CD4-positive, alpha-beta T cell (primary cell): Measurements from ENCODE around the gene ZEB2. TPM values are rescaled to one million over a fixed set of nuclear protein-coding genes. Genes with fewer than 3 reads are reported as not detected.

Source experiments
- ATAC-seq: fragments of 200-7000 bp; cut with Tn5 transposase; one replicate; pipeline ENCODE4 v1.10.0; 2022; ENCODE audit warnings: mild to moderate bottlenecking; ENCODE audit not compliant: poor library complexity
- CTCF ChIA-PET: fragments of 350-600 bp; sonication (Branson Sonifier 250); formaldehyde crosslinking; loops from one replicate; lab custom pipeline; 2021; ENCODE audit warnings: antibody characterized with exemption, inconsistent platforms; lab: Charles Lee
- POLR2A ChIA-PET: fragments of 350-600 bp; sonication (Branson Sonifier 250); formaldehyde crosslinking; loops from one replicate; lab custom pipeline; 2021; ENCODE audit warnings: antibody characterized with exemption, inconsistent platforms; lab: Charles Lee
- DNase-seq, 14 experiments: peaks; one replicate each; pipeline ENCODE4 v3.0.0-alpha.2; 2013 to 2020; ENCODE audit warnings: mixed read lengths in 2 of 14
- H3K27ac ChIP-seq, 2 donors: one replicate each; pipeline versions ENCODE4 v1.5.1 to v1.7.0; 2013; ENCODE audit warnings: low read length in 2 of 2, low read depth in 1 of 2, mild to moderate bottlenecking in 1 of 2
- H3K27me3 ChIP-seq, 2 experiments: 1 replicate in 1 of 2; 2 replicates in 1 of 2; pipeline versions ENCODE4 v1.6.1 to v1.7.0; 2013; ENCODE audit warnings: low read length in 2 of 2, control low read depth in 1 of 2, mild to moderate bottlenecking in 1 of 2, moderate library complexity in 1 of 2; ENCODE audit not compliant: insufficient read depth in 2 of 2, control insufficient read depth in 1 of 2
- H3K36me3 ChIP-seq: one replicate; pipeline ENCODE4 v1.6.1; 2013; ENCODE audit warnings: low read length, control low read depth; ENCODE audit not compliant: insufficient read depth
- H3K4me1 ChIP-seq: one replicate; pipeline ENCODE4 v1.6.1; 2013; ENCODE audit warnings: low read length, control low read depth; ENCODE audit not compliant: insufficient read depth
- H3K4me3 ChIP-seq: one replicate; pipeline ENCODE4 v1.5.1; 2013; ENCODE audit warnings: mild to moderate bottlenecking, low read length, moderate library complexity
- H3K9me3 ChIP-seq, 2 experiments: 1 replicate in 1 of 2; 2 replicates in 1 of 2; pipeline versions ENCODE4 v1.6.1 to v1.7.0; 2013; ENCODE audit warnings: low read length in 2 of 2, mild to moderate bottlenecking in 2 of 2, control low read depth in 1 of 2, moderate library complexity in 1 of 2; ENCODE audit not compliant: control insufficient read depth in 1 of 2, insufficient read depth in 1 of 2
- H3K27ac Mint-ChIP-seq: one replicate; pipeline ENCODE4 v1.8.0; 2020; ENCODE audit warnings: mixed read lengths
- H3K27me3 Mint-ChIP-seq: one replicate; pipeline ENCODE4 v1.8.0; 2021; ENCODE audit warnings: mixed read lengths
- H3K36me3 Mint-ChIP-seq: one replicate; pipeline ENCODE4 v1.8.0; 2021; ENCODE audit warnings: low read depth, mixed read lengths
- H3K4me1 Mint-ChIP-seq: one replicate; pipeline ENCODE4 v1.8.0; 2021; ENCODE audit warnings: low read depth, mixed read lengths
- H3K4me3 Mint-ChIP-seq: one replicate; pipeline ENCODE4 v1.8.0; 2020; ENCODE audit warnings: mild to moderate bottlenecking, mixed read lengths
- H3K9me3 Mint-ChIP-seq: one replicate; pipeline ENCODE4 v1.8.0; 2020; ENCODE audit warnings: mixed read lengths
- CTCF ChIP-seq: fragments of 200-600 bp; IDR thresholded peaks from one replicate; pipeline ENCODE4 v1.8.0; 2022; ENCODE audit warnings: antibody characterized with exemption, mild to moderate bottlenecking
- intact Hi-C, 2 experiments: fragments of 100-400 bp; cut with DNase I in 1 of 2; cut with micrococcal nuclease in 1 of 2; formaldehyde crosslinking; loops; one replicate each; pipeline versions ENCODE4 v1.15.1 to v1.9.0; 2023 to 2025; cut with DNase I, micrococcal nuclease
- total RNA-seq, 174 experiments: library from RNA in 2 of 174; stranded (reverse) in 2 of 174; gene quantifications; one replicate each; pipeline ENCODE4 v1.2.3 and lab custom pipeline; 2021 to 2026

Gene ZEB2
- total RNA-seq, 2 experiments from 2014 or later: 12.3 to 13.4 TPM

GRCh38 chr2:144409241-144409640 is 110.7 kb downstream of the ZEB2 start:
- ChIA-PET POLR2A (no interaction called here), CTCF (no interaction called here)
- Histone ChIP-seq H3K9me3 (no peaks in the 10 kb centered on the region), H3K4me1 (no peaks in the 10 kb centered on the region), H3K4me3 (no peak overlapping the region), H3K27ac (no peak overlapping the region), H3K36me3 (no peaks in the 10 kb centered on the region), H3K27me3 (no peaks in the 10 kb centered on the region)
- Mint-ChIP-seq H3K27ac (no peak overlapping the region), H3K4me1 (no peaks in the 10 kb centered on the region), H3K4me3 (no peak overlapping the region), H3K36me3 (no peaks in the 10 kb centered on the region), H3K9me3 (no peaks in the 10 kb centered on the region), H3K27me3 (no peaks in the 10 kb centered on the region)
- intact Hi-C loops: no loop called here
- DNase-seq (no peak), ATAC-seq (no peak)
- no peak for TF ChIP-seq CTCF

- no peaks in the 10 kb centered on the region for H3K36me3 Mint-ChIP-seq
- intact Hi-C loops: no loop called here
- DNase-seq (no peak), ATAC-seq (no peak)
- H3K27ac ChIP-seq: no peak overlapping the region
- ChIA-PET CTCF (no interaction called here), POLR2A (interaction anchor here (0.5 kb wide), 1 partner anchor 20 kb away, joined by 3 read pairs; no protein-coding TSS in a partner anchor)
- TF ChIP-seq CTCF: no peak
- H3K27ac Mint-ChIP-seq: no peak overlapping the region
- no peak overlapping the region for H3K4me3 Mint-ChIP-seq
- no peaks in the 10 kb centered on the region for H3K4me1 ChIP-seq
- no peaks in the 10 kb centered on the region for H3K9me3 ChIP-seq
- H3K27me3 ChIP-seq: no peaks in the 10 kb centered on the region
- H3K27me3 Mint-ChIP-seq: no peaks in the 10 kb centered on the region
- H3K9me3 Mint-ChIP-seq: no peaks in the 10 kb centered on the region
- H3K4me1 Mint-ChIP-seq: no peaks in the 10 kb centered on the region
- H3K36me3 ChIP-seq: no peaks in the 10 kb centered on the region
- H3K4me3 ChIP-seq: no peak overlapping the region
Observed at GRCh38 chr2:144407262-144407661, 112.7 kb downstream of the ZEB2 start.

- Histone ChIP-seq H3K9me3 (no peaks in the 10 kb centered on the region), H3K4me3 (no peak overlapping the region), H3K4me1 (no peaks in the 10 kb centered on the region), H3K36me3 (no peaks in the 10 kb centered on the region), H3K27me3 (no peaks in the 10 kb centered on the region), H3K27ac (no peak overlapping the region)
- no peak for TF ChIP-seq CTCF
- ATAC-seq: no peak
- Mint-ChIP-seq H3K4me3 (no peak overlapping the region), H3K9me3 (no peaks in the 10 kb centered on the region), H3K27me3 (no peaks in the 10 kb centered on the region), H3K36me3 (no peaks in the 10 kb centered on the region), H3K27ac (no peak overlapping the region), H3K4me1 (no peaks in the 10 kb centered on the region)
- POLR2A ChIA-PET: no interaction called here
- no peak for DNase-seq
- intact Hi-C loops: no loop called here
- CTCF ChIA-PET: no interaction called here
Observed at GRCh38 chr2:144405982-144406788, 113.7 kb downstream of the ZEB2 start.
